Thyroid gland (tissue), 4 donors: ENCODE measurements around the gene NMNAT2. TPM values are rescaled to one million over a fixed set of nuclear protein-coding genes. Genes with fewer than 3 reads are reported as not detected.

Experiments
- DNase-seq, 2 donors: peaks; one replicate each; pipeline ENCODE4 v3.0.0-alpha.2; 2019
- H3K27ac ChIP-seq, 3 donors: fragments of 200-600 bp; sonication (generic); 1 replicate in 2 of 3; 2 replicates in 1 of 3; pipeline ENCODE4 v1.5.1; 2016 to 2019; ENCODE audit warnings: mild to moderate bottlenecking in 1 of 3, moderate library complexity in 1 of 3
- H3K27me3 ChIP-seq: fragments of 200-600 bp; sonication (generic); one replicate; pipeline ENCODE4 v1.5.1; 2019
- H3K36me3 ChIP-seq, 2 donors: fragments of 200-600 bp; sonication (generic); one replicate each; pipeline ENCODE4 v1.5.1; 2016 to 2019
- H3K4me1 ChIP-seq, 2 donors: fragments of 200-600 bp; sonication (generic); one replicate each; pipeline ENCODE4 v1.5.1; 2017 to 2019
- H3K4me3 ChIP-seq, 3 donors: fragments of 200-600 bp; sonication (generic); replicated peaks in 1 of 3; 1 replicate in 2 of 3; 2 replicates in 1 of 3; pipeline ENCODE4 v1.5.1; 2016; ENCODE audit warnings: mild to moderate bottlenecking in 1 of 3
- H3K9me3 ChIP-seq: fragments of 200-600 bp; sonication (generic); one replicate; pipeline ENCODE4 v1.5.1; 2017
- CTCF ChIP-seq, 6 experiments: fragments of 200-600 bp in 3 of 6; fragments of 450-650 bp in 3 of 6; sonication (generic) in 3 of 6; IDR thresholded peaks; one replicate each; pipeline ENCODE4 v1.5.1; 2016 to 2019; ENCODE audit warnings: antibody characterized with exemption in 6 of 6, mild to moderate bottlenecking in 2 of 6, inconsistent platforms in 1 of 6, moderate library complexity in 1 of 6
- POLR2A ChIP-seq, 2 donors: fragments of 450-650 bp; IDR thresholded peaks; one replicate each; pipeline ENCODE4 v1.6.1; 2017; ENCODE audit warnings: antibody characterized with exemption in 2 of 2, mild to moderate bottlenecking in 2 of 2, moderate library complexity in 1 of 2
- WGBS, 2 donors: methylation state at CpG; one replicate each; pipeline ENCODE4 v1.1.5; 2017; 5-methylcytosine and 5-hydroxymethylcytosine counted together
- intact Hi-C: fragments of 100-400 bp; cut with DNase I; formaldehyde crosslinking; loops from one replicate; pipeline ENCODE4 v1.15.1; 2023
- total RNA-seq, 4 donors: library from RNA; depleted of rRNA; stranded (reverse); fragments of >200 nt; gene quantifications; one replicate each; pipeline ENCODE4 v1.2.3, GENCODE V29; 2016

The NMNAT2 gene
- total RNA-seq, 4 donors from 2014 or later: 7.6 to 39.5 (median 17.3) TPM

GRCh38 chr1:183300395-183300794 is 117.8 kb downstream of the NMNAT2 start:
- no peak overlapping the region for H3K4me3 ChIP-seq
- intact Hi-C loops: no loop called here
- H3K27ac ChIP-seq: no peak overlapping the region
- H3K36me3 ChIP-seq: no peaks in the 10 kb centered on the region
- TF ChIP-seq POLR2A (IDR thresholded peaks at IDR 0.05) (no peak), CTCF (IDR thresholded peaks at IDR 0.05) (no peak)
- DNase-seq: no peak
- no peaks in the 10 kb centered on the region for H3K9me3 ChIP-seq
- peaks cover 6 to 29% of the 10 kb centered on the region in 2 donors for H3K4me1 ChIP-seq
- no peaks in the 10 kb centered on the region for H3K27me3 ChIP-seq

GRCh38 chr1:183296782-183297181 is 121.4 kb downstream of the NMNAT2 start:
- no peak overlapping the region for H3K27ac ChIP-seq
- DNase-seq: no peak
- H3K27me3 ChIP-seq: no peaks in the 10 kb centered on the region
- H3K4me1 ChIP-seq: peaks cover 0 to 14% of the 10 kb centered on the region in 2 donors
- no peak for TF ChIP-seq CTCF (IDR thresholded peaks at IDR 0.05)
- TF ChIP-seq POLR2A (IDR thresholded peaks at IDR 0.05): no peak
- H3K4me3 ChIP-seq: no peak overlapping the region
- H3K36me3 ChIP-seq: no peaks in the 10 kb centered on the region
- intact Hi-C loops: no loop called here
- 81 to 89% methylated on average over 4 of the region's 4 CpGs for WGBS, 2 donors
- H3K9me3 ChIP-seq: no peaks in the 10 kb centered on the region

GRCh38 chr1:183295521-183295920 is 122.7 kb downstream of the NMNAT2 start:
- Histone ChIP-seq H3K27ac (no peak overlapping the region), H3K36me3 (no peaks in the 10 kb centered on the region), H3K4me1 (peaks cover 0 to 21% of the 10 kb centered on the region in 2 donors), H3K9me3 (no peaks in the 10 kb centered on the region), H3K27me3 (no peaks in the 10 kb centered on the region), H3K4me3 (no peak overlapping the region)
- DNase-seq: no peak
- TF ChIP-seq CTCF (IDR thresholded peaks at IDR 0.05): no peak
- 80 to 85% methylated on average over 5 of the region's 5 CpGs for WGBS, 2 donors
- intact Hi-C loops: no loop called here

GRCh38 chr1:183293876-183294275 is 124.3 kb downstream of the NMNAT2 start:
- no peaks in the 10 kb centered on the region for H3K9me3 ChIP-seq
- no peaks in the 10 kb centered on the region for H3K27me3 ChIP-seq
- no peaks in the 10 kb centered on the region for H3K36me3 ChIP-seq
- DNase-seq: no peak
- H3K27ac ChIP-seq: no peak overlapping the region
- WGBS, 2 donors: 95 to 97% methylated on average over 1 of the region's 1 CpG
- intact Hi-C loops: no loop called here
- TF ChIP-seq CTCF (IDR thresholded peaks at IDR 0.05) (no peak), POLR2A (IDR thresholded peaks at IDR 0.05) (no peak)
- H3K4me1 ChIP-seq: peaks cover 0 to 21% of the 10 kb centered on the region in 2 donors
- no peak overlapping the region for H3K4me3 ChIP-seq

DNA sequence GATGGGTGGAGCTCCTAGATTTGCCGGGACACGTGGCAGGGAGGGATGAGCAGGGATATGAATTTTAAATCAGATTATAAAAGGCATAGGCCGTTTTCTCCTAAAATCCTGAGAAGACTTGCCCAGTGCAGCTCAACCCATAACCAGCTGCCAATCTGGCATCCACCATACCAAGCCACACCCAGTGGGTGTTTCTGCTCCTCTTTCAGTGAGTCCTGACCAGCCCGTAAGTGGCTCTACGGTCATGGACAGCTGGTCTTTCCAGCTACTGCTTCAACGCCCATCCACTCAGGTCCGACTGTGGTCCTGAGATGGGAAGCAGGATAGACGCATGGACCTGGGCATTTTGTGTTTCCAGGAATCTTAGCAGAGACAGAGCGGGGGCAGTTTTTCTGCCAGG is 124.9 kb downstream of the NMNAT2 start:
- Histone ChIP-seq H3K4me3 (no peak overlapping the region), H3K4me1 (peaks cover 0 to 21% of the 10 kb centered on the region in 2 donors), H3K27me3 (no peaks in the 10 kb centered on the region), H3K36me3 (no peaks in the 10 kb centered on the region), H3K27ac (no peak overlapping the region), H3K9me3 (no peaks in the 10 kb centered on the region)
- peak; percentile 73 to 81 for DNase-seq
- WGBS, 2 donors: 56 to 62% methylated on average over 9 of the region's 9 CpGs
- TF ChIP-seq POLR2A (IDR thresholded peaks at IDR 0.05): no peak
- TF ChIP-seq CTCF (IDR thresholded peaks at IDR 0.05): no peak
- intact Hi-C loops: no loop called here
